Gastrocnemius medialis (tissue), 4 donors: Measurements from ENCODE around the gene INPP4A. TPM values are rescaled to one million over a fixed set of nuclear protein-coding genes. Genes with fewer than 3 reads are reported as not detected.

Experiments used
- ATAC-seq, 2 donors: fragments of 150-250 bp; one replicate each; pipeline ENCODE4 v1.9.1; 2016
- DNase-seq, 2 donors: peaks; one replicate each; pipeline ENCODE4 v3.0.0-alpha.2; 2019
- H3K27ac ChIP-seq, 4 donors: fragments of 200-600 bp; sonication (generic); 1 replicate in 1 of 4; 2 replicates in 3 of 4; pipeline ENCODE4 v1.5.1; 2016 to 2018; ENCODE audit warnings: mild to moderate bottlenecking in 2 of 4, moderate library complexity in 1 of 4
- H3K27me3 ChIP-seq, 3 donors: fragments of 200-600 bp; sonication (generic) in 2 of 3; 1 replicate in 1 of 3; 2 replicates in 2 of 3; pipeline versions ENCODE4 v1.5.1 to v1.6.0; 2016 to 2019; ENCODE audit warnings: mild to moderate bottlenecking in 1 of 3, moderate library complexity in 1 of 3
- H3K36me3 ChIP-seq, 2 donors: fragments of 200-600 bp; sonication (generic) in 1 of 2; one replicate each; pipeline ENCODE4 v1.5.1; 2017 to 2018
- H3K4me1 ChIP-seq, 2 donors: fragments of 200-600 bp; sonication (generic) in 1 of 2; one replicate each; pipeline ENCODE4 v1.5.1; 2016 to 2017; ENCODE audit warnings: mild to moderate bottlenecking in 2 of 2
- H3K4me3 ChIP-seq, 4 donors: fragments of 200-600 bp; sonication (generic) in 3 of 4; 1 replicate in 1 of 4; 2 replicates in 3 of 4; pipeline ENCODE4 v1.5.1; 2016 to 2019; ENCODE audit warnings: mild to moderate bottlenecking in 2 of 4
- H3K9me3 ChIP-seq, 3 donors: fragments of 200-600 bp; sonication (generic) in 2 of 3; 1 replicate in 1 of 3; 2 replicates in 2 of 3; pipeline ENCODE4 v1.5.1; 2016 to 2019
- POLR2A ChIP-seq, 2 donors: fragments of 450-650 bp; IDR thresholded peaks; one replicate each; pipeline ENCODE4 v1.6.1; 2017; ENCODE audit warnings: antibody characterized with exemption in 2 of 2, mild to moderate bottlenecking in 2 of 2, moderate library complexity in 2 of 2
- in situ Hi-C, 4 donors: fragments of 200-750 bp; cut with MboI; loops; one replicate each; pipeline versions ENCODE4 v1.15.0 to v1.8.0; 2017; ENCODE audit warnings: low sequenced_read_pairs in 4 of 4
- intact Hi-C: fragments of 100-400 bp; cut with DNase I; formaldehyde crosslinking; loops from one replicate; pipeline ENCODE4 v1.15.1; 2023; ENCODE audit warnings: low total_unique reads
- total RNA-seq, 4 donors: library from RNA; depleted of rRNA; stranded (reverse); fragments of >200 nt; gene quantifications; one replicate each; pipeline versions ENCODE4 v1.1.0 to v1.2.3, GENCODE V29; 2016
- TF ChIP-seq, protein P1 (sequence below), 5 experiments: fragments of 450-650 bp in 3 of 5; fragments of 200-600 bp in 2 of 5; sonication (generic) in 2 of 5; IDR thresholded peaks in 4 of 5; conservative IDR thresholded peaks in 1 of 5; 1 replicate in 4 of 5; 2 replicates in 1 of 5; pipeline ENCODE4 v1.5.1; 2016 to 2019; ENCODE audit warnings: antibody characterized with exemption in 5 of 5, mild to moderate bottlenecking in 3 of 5, moderate library complexity in 3 of 5

INPP4A gene
- total RNA-seq, 4 donors from 2014 or later: 9.8 to 19.6 (median 16.0) TPM

DNA sequence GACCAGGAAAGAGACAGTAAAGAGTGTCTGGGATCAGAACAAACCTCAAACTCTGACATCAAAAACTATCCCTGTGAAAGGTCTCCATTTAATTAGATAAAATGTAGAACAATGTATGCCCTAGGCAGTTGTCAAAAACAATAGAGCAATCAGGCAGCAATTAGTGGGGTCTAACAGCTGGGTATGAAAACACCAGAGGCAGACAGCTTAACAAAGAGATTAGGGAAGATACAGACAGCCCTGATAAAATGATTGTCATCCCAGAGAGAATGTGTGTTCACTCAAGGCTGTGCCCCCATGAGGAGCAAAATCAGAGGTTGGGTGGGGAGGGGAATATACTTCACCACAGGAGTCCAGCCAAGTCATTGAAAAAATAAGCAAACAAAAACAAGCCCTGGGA is 50.0 kb downstream of the INPP4A start:
- Histone ChIP-seq H3K9me3 (no peaks in the 10 kb centered on the region), H3K4me3 (no peak overlapping the region), H3K27ac (no peak overlapping the region), H3K27me3 (no peaks in the 10 kb centered on the region), H3K4me1 (peaks cover 28 to 45% of the 10 kb centered on the region in 2 donors), H3K36me3 (no peaks in the 10 kb centered on the region)
- TF ChIP-seq, protein P1, sequence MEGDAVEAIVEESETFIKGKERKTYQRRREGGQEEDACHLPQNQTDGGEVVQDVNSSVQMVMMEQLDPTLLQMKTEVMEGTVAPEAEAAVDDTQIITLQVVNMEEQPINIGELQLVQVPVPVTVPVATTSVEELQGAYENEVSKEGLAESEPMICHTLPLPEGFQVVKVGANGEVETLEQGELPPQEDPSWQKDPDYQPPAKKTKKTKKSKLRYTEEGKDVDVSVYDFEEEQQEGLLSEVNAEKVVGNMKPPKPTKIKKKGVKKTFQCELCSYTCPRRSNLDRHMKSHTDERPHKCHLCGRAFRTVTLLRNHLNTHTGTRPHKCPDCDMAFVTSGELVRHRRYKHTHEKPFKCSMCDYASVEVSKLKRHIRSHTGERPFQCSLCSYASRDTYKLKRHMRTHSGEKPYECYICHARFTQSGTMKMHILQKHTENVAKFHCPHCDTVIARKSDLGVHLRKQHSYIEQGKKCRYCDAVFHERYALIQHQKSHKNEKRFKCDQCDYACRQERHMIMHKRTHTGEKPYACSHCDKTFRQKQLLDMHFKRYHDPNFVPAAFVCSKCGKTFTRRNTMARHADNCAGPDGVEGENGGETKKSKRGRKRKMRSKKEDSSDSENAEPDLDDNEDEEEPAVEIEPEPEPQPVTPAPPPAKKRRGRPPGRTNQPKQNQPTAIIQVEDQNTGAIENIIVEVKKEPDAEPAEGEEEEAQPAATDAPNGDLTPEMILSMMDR (IDR thresholded peaks at IDR 0.05 in 4 of 5, conservative IDR thresholded peaks at IDR 0.05 in 1 of 5): no peak
- TF ChIP-seq POLR2A (IDR thresholded peaks at IDR 0.05): no peak
- intact Hi-C loops: no loop called here
- DNase-seq: no peak
- no peak for ATAC-seq
- in situ Hi-C loops: no loop called here

DNA sequence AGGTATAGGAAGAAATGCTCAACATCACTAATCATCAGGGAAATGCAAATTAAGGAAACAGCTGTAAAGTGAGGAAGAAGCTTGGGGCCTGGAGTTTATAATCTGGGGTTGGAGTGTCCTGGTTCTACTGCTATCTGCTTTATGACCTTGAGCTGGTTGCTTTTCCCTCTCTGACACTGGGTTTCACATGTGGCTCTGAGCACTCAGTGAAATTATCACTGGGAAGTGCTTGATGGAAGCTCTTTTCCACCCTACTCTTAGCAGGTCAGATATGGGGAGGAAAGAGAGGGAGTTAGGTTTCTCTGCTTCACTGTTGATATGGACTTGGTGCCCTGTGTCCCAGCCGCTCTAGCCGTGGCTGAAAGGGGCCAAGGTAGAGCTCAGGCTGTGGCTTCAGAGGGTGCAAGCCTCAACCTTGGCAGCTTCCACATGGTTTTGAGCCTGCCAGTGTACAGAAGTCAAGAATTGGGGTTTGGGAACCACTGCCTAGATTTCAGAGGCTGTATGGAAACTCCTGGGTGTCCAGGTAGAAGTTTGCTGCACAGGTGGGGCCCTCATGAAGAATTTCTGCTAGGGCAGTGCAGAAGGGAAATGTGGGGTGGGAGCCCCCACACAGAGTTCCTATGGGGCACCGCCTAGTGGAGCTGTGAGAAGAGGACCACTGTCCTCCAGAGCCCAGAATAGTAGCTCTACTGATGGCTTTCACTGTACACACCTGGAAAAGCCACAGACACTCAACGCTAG is 52.3 kb downstream of the INPP4A start:
- no peak for ATAC-seq

DNA sequence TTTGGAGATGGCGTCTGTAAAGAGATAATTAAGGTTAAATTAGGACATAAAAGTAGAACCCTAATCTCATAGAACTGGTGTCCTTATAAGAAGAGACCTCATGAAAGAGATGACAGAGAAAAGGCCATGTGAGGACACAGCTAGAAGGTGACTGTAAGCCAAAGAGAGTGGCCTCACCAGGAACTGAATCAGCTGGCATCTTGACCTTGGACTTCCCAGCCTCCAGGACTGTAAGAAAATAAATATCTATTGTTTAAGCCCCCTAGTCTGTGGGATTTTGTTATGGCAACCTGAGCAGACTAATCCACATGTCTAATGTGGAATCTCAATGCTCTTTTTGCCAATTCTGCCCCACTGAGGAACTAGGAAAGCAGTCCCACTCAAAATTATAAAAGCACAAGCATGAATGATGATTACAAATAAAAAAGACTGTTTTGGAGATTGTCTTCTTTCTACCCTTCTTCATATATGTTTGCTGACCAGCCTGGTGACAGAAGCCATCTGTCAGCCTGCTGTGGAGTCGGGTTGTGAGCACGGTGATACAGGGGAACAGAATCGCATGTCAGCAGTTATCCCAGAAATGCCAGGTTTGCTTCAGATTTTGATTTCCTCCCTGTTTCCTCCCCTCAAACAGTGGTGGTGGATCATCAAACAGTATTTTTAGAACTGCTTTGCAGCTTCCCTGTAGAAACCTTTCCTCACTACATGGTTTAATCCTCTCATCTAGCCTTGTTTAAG is 54.2 kb downstream of the INPP4A start:
- in situ Hi-C loops (no loop called here), intact Hi-C loops (no loop called here)
- TF ChIP-seq, protein P1 (IDR thresholded peaks at IDR 0.05 in 4 of 5, conservative IDR thresholded peaks at IDR 0.05 in 1 of 5): no peak
- TF ChIP-seq POLR2A (IDR thresholded peaks at IDR 0.05): no peak
- no peak for DNase-seq
- no peaks in the 10 kb centered on the region for H3K27me3 ChIP-seq
- H3K36me3 ChIP-seq: no peaks in the 10 kb centered on the region
- H3K27ac ChIP-seq: no peak overlapping the region
- H3K9me3 ChIP-seq: no peaks in the 10 kb centered on the region
- ATAC-seq: no peak
- H3K4me1 ChIP-seq: peaks cover 21 to 43% of the 10 kb centered on the region in 2 donors
- H3K4me3 ChIP-seq: no peak overlapping the region

More for the DNA sequence above, 52.3 kb downstream of the INPP4A start:
- TF ChIP-seq, protein P1 (IDR thresholded peaks at IDR 0.05 in 4 of 5, conservative IDR thresholded peaks at IDR 0.05 in 1 of 5): no peak
- no peak for TF ChIP-seq POLR2A (IDR thresholded peaks at IDR 0.05)
- H3K27me3 ChIP-seq: no peaks in the 10 kb centered on the region
- no peak for DNase-seq
- intact Hi-C loops (no loop called here), in situ Hi-C loops (no loop called here)
- peaks cover 14 to 39% of the 10 kb centered on the region in 2 donors for H3K4me1 ChIP-seq
- no peak overlapping the region for H3K4me3 ChIP-seq
- H3K27ac ChIP-seq: no peak overlapping the region
- H3K9me3 ChIP-seq: no peaks in the 10 kb centered on the region
- no peaks in the 10 kb centered on the region for H3K36me3 ChIP-seq

DNA sequence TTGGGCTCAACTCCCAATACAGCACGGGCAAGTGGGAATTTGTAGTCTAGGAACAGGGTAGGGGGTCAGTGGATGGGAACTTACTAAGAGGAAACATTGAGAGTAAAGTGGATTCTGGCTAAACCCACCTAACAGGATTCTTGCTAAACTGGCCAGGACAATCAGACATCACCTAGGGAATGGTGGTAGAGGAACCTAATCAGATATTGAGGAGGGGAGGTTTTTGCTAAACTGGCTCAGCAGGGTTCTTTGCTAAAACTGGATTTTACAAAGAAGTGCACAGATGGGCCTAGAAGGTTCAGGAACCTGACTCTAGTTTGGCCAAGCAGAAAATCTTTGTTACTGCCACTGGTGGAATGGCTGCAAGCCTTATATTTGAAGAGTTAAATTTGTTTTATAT is 55.9 kb downstream of the INPP4A start:
- TF ChIP-seq, protein P1 (IDR thresholded peaks at IDR 0.05 in 4 of 5, conservative IDR thresholded peaks at IDR 0.05 in 1 of 5): no peak
- TF ChIP-seq POLR2A (IDR thresholded peaks at IDR 0.05): no peak
- Histone ChIP-seq H3K27ac (no peak overlapping the region), H3K9me3 (no peaks in the 10 kb centered on the region), H3K4me3 (no peak overlapping the region), H3K4me1 (peaks cover 31 to 43% of the 10 kb centered on the region in 2 donors), H3K27me3 (no peaks in the 10 kb centered on the region), H3K36me3 (no peaks in the 10 kb centered on the region)
- no peak for ATAC-seq
- in situ Hi-C loops: no loop called here
- intact Hi-C loops: no loop called here
- no peak for DNase-seq
